Superior temporal gyrus (tissue), 1 donor: ENCODE measurements around the gene MYO1E.

Source experiments
- DNase-seq: peaks from one replicate; pipeline ENCODE4 v3.0.0-alpha.2; 2016; ENCODE audit errors: extremely low spot score

Gene MYO1E

GRCh38 chr15:59230531-59231055 is 142.1 kb downstream of the MYO1E start:
- no peak for DNase-seq

GRCh38 chr15:59229453-59229852 is 143.2 kb downstream of the MYO1E start:
- DNase-seq: no peak

GRCh38 chr15:59229015-59229414 is 143.7 kb downstream of the MYO1E start:
- DNase-seq: no peak

GRCh38 chr15:59227021-59227420 is 145.7 kb downstream of the MYO1E start:
- DNase-seq: no peak

GRCh38 chr15:59224474-59224873 is 148.2 kb downstream of the MYO1E start:
- DNase-seq: no peak

- DNase-seq: no peak
Observed at GRCh38 chr15:59223736-59224135, 148.9 kb downstream of the MYO1E start.

GRCh38 chr15:59222906-59223550 is 149.6 kb downstream of the MYO1E start:
- peak; percentile 48 for DNase-seq

GRCh38 chr15:59221511-59222505 is 150.9 kb downstream of the MYO1E start:
- peak; percentile 47 for DNase-seq

GRCh38 chr15:59218710-59219109 is 154.0 kb downstream of the MYO1E start:
- no peak for DNase-seq

GRCh38 chr15:59217876-59218498 is 154.7 kb downstream of the MYO1E start:
- peak; percentile 33 for DNase-seq

GRCh38 chr15:59216911-59217310 is 155.8 kb downstream of the MYO1E start:
- no peak for DNase-seq

- DNase-seq: no peak
Observed at GRCh38 chr15:59210186-59210585, 162.5 kb downstream of the MYO1E start.

GRCh38 chr15:59208613-59209249 is 163.9 kb downstream of the MYO1E start:
- DNase-seq: no peak

GRCh38 chr15:59206623-59207183 is 166.0 kb downstream of the MYO1E start, which contains the start of gene LDHAL6B:
Gene LDHAL6B (plus strand): TSS chr15:59206843. CDS start chr15:59206941, 98 bp downstream.
- no peak for DNase-seq

- DNase-seq: no peak
Observed at GRCh38 chr15:59205839-59206622, 166.6 kb downstream of the MYO1E start.

- no peak for DNase-seq
Observed at GRCh38 chr15:59203657-59204056, 169.0 kb downstream of the MYO1E start.

- peak; percentile 57 for DNase-seq
Observed at GRCh38 chr15:59203008-59203407, 169.7 kb downstream of the MYO1E start.

GRCh38 chr15:59200560-59200959 is 172.1 kb downstream of the MYO1E start:
- DNase-seq: no peak

GRCh38 chr15:59199626-59200465 is 172.8 kb downstream of the MYO1E start:
- no peak for DNase-seq
